Panc1 (cell line): Measurements from ENCODE around the gene TNIP2. TPM values are rescaled to one million over a fixed set of nuclear protein-coding genes. Genes with fewer than 3 reads are reported as not detected.
"Not testable (repeated sequence)": the region's sequence is repeated elsewhere in the genome, so short reads cannot be mapped to it uniquely, and the experiment has no call there.

ENCODE experiments used
- ATAC-seq: fragments of 200-7000 bp; cut with Tn5 transposase; 2 replicates; pipeline ENCODE4 v1.9.1; 2020; ENCODE audit warnings: mild to moderate bottlenecking, moderate library complexity
- BruUV-seq: library from RNA; stranded (reverse); fragments of 400-500 nt; replicated peaks from 2 replicates; lab custom pipeline; 2021; lab: Mats Ljungman, UMichigan
- CTCF ChIA-PET: fragments of 300-600 bp; sonication (Branson Sonifier 250); formaldehyde crosslinking; loops from one replicate; lab custom pipeline; 2022; ENCODE audit warnings: antibody characterized with exemption; lab: Charles Lee
- POLR2A ChIA-PET: fragments of 300-600 bp; sonication (Branson Sonifier 250); formaldehyde crosslinking; loops from one replicate; lab custom pipeline; 2022; ENCODE audit warnings: antibody characterized with exemption; lab: Charles Lee
- DNase-seq: peaks from one replicate; pipeline ENCODE4 v3.0.0-alpha.2; 2010; ENCODE audit warnings: low read depth, low spot score
- H3K27ac ChIP-seq: 2 replicates; pipeline ENCODE4 v1.5.1; 2011; ENCODE audit warnings: mild to moderate bottlenecking, low read length, inconsistent platforms
- H3K27me3 ChIP-seq: fragments of 200-500 bp; sonication (Bioruptor generic); 2 replicates; pipeline ENCODE4 v1.6.0; 2014; ENCODE audit warnings: low read length, inconsistent platforms; ENCODE audit not compliant: control insufficient read depth, insufficient read depth
- H3K36me3 ChIP-seq: fragments of 200-500 bp; sonication (Bioruptor generic); 2 replicates; pipeline ENCODE4 v1.5.1; 2014; ENCODE audit warnings: inconsistent platforms, mild to moderate bottlenecking, low read length, moderate library complexity; ENCODE audit not compliant: control insufficient read depth, insufficient read depth
- H3K4me1 ChIP-seq: 2 replicates; pipeline ENCODE4 v1.5.1; 2011; ENCODE audit warnings: inconsistent platforms, mild to moderate bottlenecking, low read length, moderate library complexity; ENCODE audit not compliant: control insufficient read depth, insufficient read depth
- H3K4me3 ChIP-seq, 2 experiments: 2 replicates each; pipeline ENCODE4 v1.5.1; 2011 to 2012; ENCODE audit warnings: low read depth in 2 of 2, low read length in 2 of 2, mild to moderate bottlenecking in 2 of 2, inconsistent platforms in 1 of 2, moderate library complexity in 1 of 2
- H3K9me3 ChIP-seq: fragments of 200-500 bp; sonication (Bioruptor generic); 2 replicates; pipeline ENCODE4 v1.5.1; 2014; ENCODE audit warnings: low read depth, mild to moderate bottlenecking, inconsistent platforms, low read length, moderate library complexity; ENCODE audit not compliant: control insufficient read depth, insufficient read depth
- CTCF ChIP-seq: fragments of 450-650 bp; IDR thresholded peaks from 2 replicates; pipeline ENCODE4 v1.5.1; 2017; ENCODE audit warnings: mild to moderate bottlenecking
- POLR2AphosphoS5 ChIP-seq: IDR thresholded peaks from 2 replicates; pipeline ENCODE4 v1.6.1; 2012; ENCODE audit warnings: mild to moderate bottlenecking, low read depth, low read length, moderate library complexity
- REST ChIP-seq, 2 experiments: IDR thresholded peaks; 2 replicates each; pipeline ENCODE4 v1.6.1; 2011 to 2012; ENCODE audit warnings: low read depth in 2 of 2, control low read depth in 1 of 2, low read length in 1 of 2, mild to moderate bottlenecking in 1 of 2, moderate library complexity in 1 of 2; ENCODE audit not compliant: insufficient read depth in 1 of 2
- SIN3A ChIP-seq: IDR thresholded peaks from 2 replicates; pipeline ENCODE4 v1.6.1; 2012; ENCODE audit warnings: low read depth, mild to moderate bottlenecking, low read length, moderate library complexity, borderline replicate concordance; ENCODE audit not compliant: insufficient read depth
- TCF7L2 ChIP-seq: IDR thresholded peaks from 2 replicates; pipeline ENCODE4 v1.6.1; 2011; ENCODE audit warnings: mild to moderate bottlenecking, low read depth, low read length, inconsistent platforms
- in situ Hi-C: cut with HindIII; loops from 2 replicates; pipeline ENCODE4 v1.10.0; 2016; ENCODE audit warnings: low sequenced_read_pairs, low pct_unique_long_range_greater_than_20kb
- intact Hi-C: fragments of 100-400 bp; cut with micrococcal nuclease; formaldehyde crosslinking; loops from one replicate; pipeline ENCODE4 v1.10.0; 2022; ENCODE audit not compliant: unreplicated experiment
- total RNA-seq: library from RNA; stranded (reverse); gene quantifications from one replicate; pipeline ENCODE4 v1.2.1, GENCODE V29; 2021; ENCODE audit not compliant: unreplicated experiment

The TNIP2 gene
- total RNA-seq, 1 experiment from 2014 or later: 60.3 TPM

- Histone ChIP-seq H3K9me3 (no peaks in the 10 kb centered on the region), H3K27me3 (no peaks in the 10 kb centered on the region), H3K27ac (no peak overlapping the region), H3K4me3 (no peak overlapping the region), H3K4me1 (peaks cover 2% of the 10 kb centered on the region), H3K36me3 (no peaks in the 10 kb centered on the region)
- intact Hi-C loops: no loop called here
- POLR2A ChIA-PET: no interaction called here
- DNase-seq (no peak), ATAC-seq (no peak)
- BruUV-seq: no TSS peak
- in situ Hi-C loops: no loop called here
- TF ChIP-seq CTCF (no peak), TCF7L2 (no peak), SIN3A (no peak), POLR2AphosphoS5 (no peak), REST (IDR thresholded peaks at IDR 0.05; ENCODE audit: insufficient read depth in 1 of 2, low read depth in 2 of 2, low read length in 1 of 2) (no peak)
- CTCF ChIA-PET: no interaction called here
Measured at GRCh38 chr4:2783790-2784189, 27.7 kb upstream of the TNIP2 start.

GRCh38 chr4:2781911-2782310, 25.8 kb upstream of the TNIP2 start:
- intact Hi-C loops: no loop called here
- in situ Hi-C loops: no loop called here
- Histone ChIP-seq H3K9me3 (no peaks in the 10 kb centered on the region), H3K4me1 (no peaks in the 10 kb centered on the region), H3K36me3 (no peaks in the 10 kb centered on the region), H3K27ac (no peak overlapping the region), H3K4me3 (no peak overlapping the region), H3K27me3 (no peaks in the 10 kb centered on the region)
- DNase-seq (no peak), ATAC-seq (no peak)
- BruUV-seq: no TSS peak
- CTCF ChIA-PET: no interaction called here
- no peak for TF ChIP-seq REST (IDR thresholded peaks at IDR 0.05; ENCODE audit: insufficient read depth in 1 of 2, low read depth in 2 of 2, low read length in 1 of 2)
- TF ChIP-seq POLR2AphosphoS5: no peak
- TF ChIP-seq SIN3A: no peak
- POLR2A ChIA-PET: no interaction called here

- not testable (repeated sequence) for ATAC-seq
Measured at GRCh38 chr4:2780643-2781042, 24.5 kb upstream of the TNIP2 start.

More at GRCh38 chr4:2780643-2781042, 24.5 kb upstream of the TNIP2 start:
- H3K36me3 ChIP-seq, H3K4me3 ChIP-seq, in situ Hi-C loops, DNase-seq, intact Hi-C loops, H3K27me3 ChIP-seq, BruUV-seq, H3K4me1 ChIP-seq, H3K27ac ChIP-seq, H3K9me3 ChIP-seq: not testable (repeated sequence)
- ChIA-PET POLR2A (interaction anchor here (0.7 kb wide), 1 partner anchor 364 kb away, joined by 6 read pairs; no protein-coding TSS in a partner anchor), CTCF (interaction anchor here (0.7 kb wide), 1 partner anchor 16 kb away, joined by 3 read pairs; no protein-coding TSS in a partner anchor)
